K562 (cell line): ENCODE data around the gene CLEC4F. TPM values are rescaled to one million over a fixed set of nuclear protein-coding genes. Genes with fewer than 3 reads are reported as not detected.

ENCODE experiments used
- ATAC-seq: fragments of 200-7000 bp; cut with Tn5 transposase; 3 replicates; pipeline ENCODE4 v1.9.1; 2020; ENCODE audit warnings: moderate library complexity
- BruUV-seq: library from RNA; stranded (reverse); fragments of 400-500 nt; replicated peaks from 2 replicates; lab custom pipeline; 2021; lab: Mats Ljungman, UMichigan
- CTCF ChIA-PET: fragments of 300-600 bp; formaldehyde crosslinking; extraction: SDS; loops from one replicate; lab custom pipeline; 2021; ENCODE audit warnings: low intra/inter-chr PET ratio; lab: Yijun Ruan, JAX
- POLR2A ChIA-PET: fragments of 300-600, 350-650 bp; sonication (Branson Sonifier 250); formaldehyde crosslinking; extraction: SDS; loops from one replicate; lab custom pipeline; 2021; ENCODE audit warnings: antibody characterized with exemption, inconsistent platforms; lab: Yijun Ruan, JAX
- DNase-seq, 4 experiments: peaks; one replicate each; pipeline versions ENCODE4 v3.0.0 to v3.0.0-alpha.2; 2011 to 2018; ENCODE audit warnings: low spot score in 3 of 4, mixed read lengths in 3 of 4; ENCODE audit errors: extremely low read depth in 1 of 4
- FAIRE-seq: peaks from 2 replicates; lab custom pipeline; 2011; peaks lifted over from hg19 to GRCh38; lab: Jason Lieb, UNC
- H2AFZ ChIP-seq: 2 replicates; pipeline ENCODE4 v1.6.0; 2011; ENCODE audit warnings: low read depth, low read length, control low read depth, inconsistent platforms
- H3K27ac ChIP-seq: fragments of 200-600 bp; 3 replicates; pipeline ENCODE4 v1.8.0; 2011; ENCODE audit warnings: low read depth, mild to moderate bottlenecking, control low read depth, inconsistent platforms, low read length, moderate library complexity, mixed read lengths; ENCODE audit errors: extremely low read depth
- H3K27me3 ChIP-seq, 2 experiments: fragments of 300-600 bp in 1 of 2; 2 replicates in 1 of 2; 3 replicates in 1 of 2; pipeline versions ENCODE4 v1.6.0 to v1.8.0; 2011; ENCODE audit warnings: inconsistent platforms in 2 of 2, low read length in 2 of 2, mild to moderate bottlenecking in 1 of 2, mixed read lengths in 1 of 2, moderate library complexity in 1 of 2; ENCODE audit not compliant: control insufficient read depth in 2 of 2, insufficient read depth in 2 of 2
- H3K36me3 ChIP-seq: fragments of 300-600 bp; 3 replicates; pipeline ENCODE4 v1.8.0; 2011; ENCODE audit warnings: mild to moderate bottlenecking, low read length, inconsistent platforms; ENCODE audit not compliant: control insufficient read depth, insufficient read depth
- H3K4me1 ChIP-seq, 2 experiments: fragments of 200-600 bp in 1 of 2; replicated peaks in 1 of 2; 2 replicates in 1 of 2; 3 replicates in 1 of 2; pipeline versions ENCODE4 v1.5.1 to v1.8.0; 2011; ENCODE audit warnings: inconsistent platforms in 2 of 2, low read length in 2 of 2, mild to moderate bottlenecking in 1 of 2, mixed read lengths in 1 of 2, moderate library complexity in 1 of 2; ENCODE audit not compliant: control insufficient read depth in 2 of 2, insufficient read depth in 2 of 2
- H3K4me2 ChIP-seq: 2 replicates; pipeline ENCODE4 v1.6.1; 2011; ENCODE audit warnings: low read length, control low read depth, inconsistent platforms, mixed read lengths; ENCODE audit not compliant: insufficient read depth
- H3K4me3 ChIP-seq: fragments of 200-600 bp; sonication (generic), shearing (Covaris generic); 2 replicates; pipeline ENCODE4 v1.5.1; 2016; ENCODE audit warnings: control low read depth, inconsistent platforms
- H3K79me2 ChIP-seq: fragments of 200-600 bp; 3 replicates; pipeline ENCODE4 v1.8.0; 2011; ENCODE audit warnings: low read length, inconsistent platforms; ENCODE audit not compliant: control insufficient read depth, insufficient read depth
- H3K9ac ChIP-seq, 2 experiments: 2 replicates each; pipeline versions ENCODE4 v1.6.0 to v1.6.1; 2011; ENCODE audit warnings: low read depth in 2 of 2, low read length in 2 of 2, control low read depth in 1 of 2, inconsistent platforms in 1 of 2, mild to moderate bottlenecking in 1 of 2, mixed read lengths in 1 of 2; ENCODE audit not compliant: insufficient read depth in 1 of 2
- H3K9me1 ChIP-seq: one replicate; pipeline ENCODE4 v1.6.0; 2011; ENCODE audit warnings: inconsistent platforms, mild to moderate bottlenecking, low read length, moderate library complexity; ENCODE audit not compliant: control insufficient read depth, insufficient read depth
- H3K9me3 ChIP-seq: replicated peaks from 2 replicates; pipeline ENCODE4 v1.5.1; 2011; ENCODE audit warnings: low read depth, low read length, inconsistent platforms; ENCODE audit not compliant: control insufficient read depth, insufficient read depth
- H4K20me1 ChIP-seq: replicated peaks from 2 replicates; pipeline ENCODE4 v1.6.1; 2011; ENCODE audit warnings: low read length, inconsistent platforms, mixed read lengths; ENCODE audit not compliant: control insufficient read depth, insufficient read depth
- ARID1B ChIP-seq: fragments of 450-650 bp; IDR thresholded peaks from 2 replicates; pipeline ENCODE4 v1.6.1; 2016; ENCODE audit warnings: antibody characterized with exemption, mild to moderate bottlenecking, inconsistent platforms
- BRD4 ChIP-seq: fragments of 200-600 bp; sonication (generic); IDR thresholded peaks from 2 replicates; pipeline ENCODE4 v1.6.1; 2017; ENCODE audit warnings: inconsistent platforms
- CBFA2T2 ChIP-seq: fragments of 450-650 bp; conservative IDR thresholded peaks from 2 replicates; pipeline ENCODE4 v1.6.1; 2017; ENCODE audit warnings: mild to moderate bottlenecking
- CBFA2T3 ChIP-seq: fragments of 450-650 bp; IDR thresholded peaks from 2 replicates; pipeline ENCODE4 v1.6.1; 2017
- FOSL1 ChIP-seq: fragments of 200-800 bp; sonication (Bioruptor generic); conservative IDR thresholded peaks from 2 replicates; pipeline ENCODE4 v1.6.1; 2016; ENCODE audit warnings: missing genetic modification characterization, missing compliant biosample characterization
- HDAC1 ChIP-seq, 2 experiments: fragments of 450-650 bp; IDR thresholded peaks; 2 replicates each; pipeline ENCODE4 v1.6.1; 2016 to 2017; ENCODE audit warnings: inconsistent platforms in 1 of 2, mild to moderate bottlenecking in 1 of 2, moderate library complexity in 1 of 2
- JUND ChIP-seq, 2 experiments: IDR thresholded peaks; 2 replicates in 1 of 2; 3 replicates in 1 of 2; pipeline ENCODE4 v1.6.1; 2011; ENCODE audit warnings: borderline replicate concordance in 2 of 2, low read depth in 2 of 2, low read length in 2 of 2, improper control_type of control experiment in 1 of 2, missing biosample characterization in 1 of 2, missing genetic modification characterization in 1 of 2, missing genetic modification reagents in 1 of 2
- NCOR1 ChIP-seq: fragments of 450-650 bp; IDR thresholded peaks from 2 replicates; pipeline ENCODE4 v1.6.1; 2016; ENCODE audit warnings: mild to moderate bottlenecking, moderate library complexity
- PHB2 ChIP-seq: fragments of 450-650 bp; IDR thresholded peaks from 2 replicates; pipeline ENCODE4 v1.6.1; 2017; ENCODE audit warnings: low read depth
- SMARCC2 ChIP-seq: fragments of 450-650 bp; IDR thresholded peaks from 2 replicates; pipeline ENCODE4 v1.6.1; 2017; ENCODE audit warnings: antibody characterized with exemption, moderate library complexity, mild to moderate bottlenecking, low read depth
- TAL1 ChIP-seq: fragments of 450-650 bp; IDR thresholded peaks from 2 replicates; pipeline ENCODE4 v1.6.1; 2016; ENCODE audit warnings: mild to moderate bottlenecking
- TCF3 ChIP-seq: sonication (generic); formaldehyde crosslinking; IDR thresholded peaks from 2 replicates; pipeline ENCODE4 v1.4.0; 2020; ENCODE audit warnings: mild to moderate bottlenecking, missing genetic modification reagents
- ZNF174 ChIP-seq: fragments of 250-450 bp; sonication (Bioruptor Pico); IDR thresholded peaks from 2 replicates; pipeline ENCODE4 v1.4.0; 2020; ENCODE audit warnings: mild to moderate bottlenecking
- WGBS: fragments of 100-300 bp; shearing (Covaris generic); methylation state at CpG from one replicate; pipeline ENCODE4 v1.1.6; 2016; ENCODE audit warnings: low coverage, mixed read lengths; ENCODE audit not compliant: insufficient coverage; ENCODE audit errors: missing lambda C conversion rate; 5-methylcytosine and 5-hydroxymethylcytosine counted together
- in situ Hi-C: fragments of 300-500 bp; cut with MboI; formaldehyde crosslinking; loops from 4 replicates; pipeline ENCODE4 v1.15.0; 2018; ENCODE audit warnings: inconsistent platforms, mixed read lengths
- intact Hi-C: fragments of 100-400 bp; cut with micrococcal nuclease; formaldehyde crosslinking; loops from 2 replicates; pipeline ENCODE4 v1.14.2; 2022
- polyA plus RNA-seq, 8 experiments: library from polyadenylated mRNA; depleted of rRNA in 4 of 8; stranded (reverse) in 5 of 8; unstranded in 3 of 8; fragments of >200 nt; fragmentation: Nextera tagmentation in 2 of 8; fragmentation: Illumina TruSeq in 1 of 8; extraction: Ambion mirVana in 2 of 8; extraction: Trizol in 1 of 8; gene quantifications; 2 replicates each; pipeline versions ENCODE4 v1.2.1 to v1.2.3, GENCODE V29; 2011 to 2014; ENCODE audit warnings: inconsistent platforms in 1 of 8, missing spikeins in 1 of 8
- total RNA-seq, 7 experiments: library from RNA; depleted of rRNA in 6 of 7; stranded (reverse); fragments of >200 nt in 6 of 7; fragmentation: Illumina TruSeq in 2 of 7; extraction: Trizol in 2 of 7; gene quantifications; 2 replicates each; pipeline versions ENCODE4 v1.2.1 to v1.2.3, GENCODE V29; 2011 to 2021; ENCODE audit warnings: low replicate concordance in 1 of 7
- TF ChIP-seq, protein P1 (sequence below): fragments of 450-650 bp; conservative IDR thresholded peaks from 2 replicates; pipeline ENCODE4 v1.6.1; 2016; ENCODE audit warnings: missing genetic modification characterization, low read depth, mild to moderate bottlenecking, missing compliant biosample characterization, moderate library complexity
- TF ChIP-seq, protein P2 (sequence below): sonication (generic); formaldehyde crosslinking; IDR thresholded peaks from 2 replicates; pipeline ENCODE4 v1.8.0; 2022; ENCODE audit warnings: missing genetic modification reagents, mild to moderate bottlenecking, borderline replicate concordance
- TF ChIP-seq, protein P3 (sequence below): sonication (generic); formaldehyde crosslinking; IDR thresholded peaks from 2 replicates; pipeline ENCODE4 v1.8.0; 2023; ENCODE audit warnings: mild to moderate bottlenecking, missing genetic modification reagents

The CLEC4F gene
- total and polyA plus RNA-seq, 9 of the 15 experiments (the other 6 are each of a cell fraction or from before 2014, with no cell fraction given) = not detected

DNA sequence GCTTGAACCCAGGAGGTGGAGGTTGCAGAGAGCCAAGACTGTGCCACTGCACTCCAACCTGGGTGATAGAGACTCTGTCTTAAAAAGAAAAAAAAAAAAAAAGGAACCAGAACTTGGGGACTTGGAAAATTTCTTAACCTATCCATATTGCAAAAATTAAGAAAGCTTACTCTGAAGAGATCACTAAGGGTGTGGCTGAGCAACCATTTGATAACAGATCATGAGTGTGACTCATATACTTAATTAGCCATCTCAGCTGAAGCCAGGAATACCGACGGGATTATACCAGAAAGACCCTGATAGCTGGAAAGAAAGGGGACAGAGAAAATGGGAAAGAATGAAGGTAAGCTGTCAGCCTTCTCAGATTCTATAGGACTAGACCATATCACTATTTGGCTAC, 45.3 kb downstream of the CLEC4F start (continued):
- TF ChIP-seq, protein P1, sequence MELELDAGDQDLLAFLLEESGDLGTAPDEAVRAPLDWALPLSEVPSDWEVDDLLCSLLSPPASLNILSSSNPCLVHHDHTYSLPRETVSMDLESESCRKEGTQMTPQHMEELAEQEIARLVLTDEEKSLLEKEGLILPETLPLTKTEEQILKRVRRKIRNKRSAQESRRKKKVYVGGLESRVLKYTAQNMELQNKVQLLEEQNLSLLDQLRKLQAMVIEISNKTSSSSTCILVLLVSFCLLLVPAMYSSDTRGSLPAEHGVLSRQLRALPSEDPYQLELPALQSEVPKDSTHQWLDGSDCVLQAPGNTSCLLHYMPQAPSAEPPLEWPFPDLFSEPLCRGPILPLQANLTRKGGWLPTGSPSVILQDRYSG (tag) = no peak
- TF ChIP-seq, protein P2, sequence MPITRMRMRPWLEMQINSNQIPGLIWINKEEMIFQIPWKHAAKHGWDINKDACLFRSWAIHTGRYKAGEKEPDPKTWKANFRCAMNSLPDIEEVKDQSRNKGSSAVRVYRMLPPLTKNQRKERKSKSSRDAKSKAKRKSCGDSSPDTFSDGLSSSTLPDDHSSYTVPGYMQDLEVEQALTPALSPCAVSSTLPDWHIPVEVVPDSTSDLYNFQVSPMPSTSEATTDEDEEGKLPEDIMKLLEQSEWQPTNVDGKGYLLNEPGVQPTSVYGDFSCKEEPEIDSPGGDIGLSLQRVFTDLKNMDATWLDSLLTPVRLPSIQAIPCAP = no peak
- TF ChIP-seq FOSL1 (tag) (peak; percentile 64), SMARCC2 (no peak), JUND (IDR thresholded peaks at IDR 0.05; ENCODE audit: borderline replicate concordance, low read depth, low read length) (peak; percentile 56), JUND (tag; IDR thresholded peaks at IDR 0.05; ENCODE audit: borderline replicate concordance, low read depth, low read length) (peak; percentile 61; the same call in 1 of the 3 replicates), PHB2 (no peak)

DNA sequence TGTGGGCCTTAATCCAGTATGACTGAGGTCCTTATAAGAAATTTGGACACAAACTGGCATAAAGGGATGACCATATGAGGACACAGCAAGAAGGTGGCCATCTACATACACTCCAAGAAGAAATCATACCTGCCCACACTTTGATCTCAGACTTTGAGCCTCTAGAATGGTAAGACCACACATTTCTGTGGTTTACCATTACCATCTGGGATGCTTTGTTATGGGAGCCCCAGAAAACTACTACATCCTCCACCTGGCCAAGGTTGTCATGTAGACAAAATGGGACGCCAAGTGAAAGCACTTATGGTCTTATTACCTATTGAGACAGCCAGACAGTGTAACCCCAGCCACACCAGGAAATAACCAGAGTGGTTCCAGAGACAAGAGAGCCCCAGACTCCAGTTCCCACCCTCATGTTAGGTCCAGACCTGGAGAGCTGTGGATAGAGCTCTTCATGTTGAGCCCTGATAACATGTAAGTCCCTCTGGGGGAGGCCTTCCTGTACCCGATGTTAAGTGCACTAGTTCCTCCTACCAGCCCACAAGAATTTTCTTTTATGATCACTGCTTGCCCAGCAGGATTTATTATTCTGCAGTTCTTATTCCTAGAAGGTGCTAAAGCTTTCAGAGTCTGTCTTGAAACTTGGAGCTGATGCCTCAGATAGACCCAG, 47.8 kb downstream of the CLEC4F start:
- WGBS = 11% methylated on average over 2 of the region's 2 CpGs
- peak; percentile 72 for TF ChIP-seq CBFA2T3
- TF ChIP-seq ARID1B = peak; percentile 47; the same call in 1 of the 2 replicates
- TF ChIP-seq TAL1 = peak; percentile 22; the same call in 1 of the 2 replicates
- TF ChIP-seq ZNF174 (CRISPR knock-in tag) = no peak
- peak; percentile 63 for TF ChIP-seq TCF3
- peak; percentile 43; the same call in 1 of the 2 replicates for TF ChIP-seq CBFA2T2
- 0 out of 4 replicates have a peak, but pooled peaks of 1 of the 2 experiments have one; percentile 21 for TF ChIP-seq HDAC1 (IDR thresholded peaks at IDR 0.05)
- TF ChIP-seq, protein P3, sequence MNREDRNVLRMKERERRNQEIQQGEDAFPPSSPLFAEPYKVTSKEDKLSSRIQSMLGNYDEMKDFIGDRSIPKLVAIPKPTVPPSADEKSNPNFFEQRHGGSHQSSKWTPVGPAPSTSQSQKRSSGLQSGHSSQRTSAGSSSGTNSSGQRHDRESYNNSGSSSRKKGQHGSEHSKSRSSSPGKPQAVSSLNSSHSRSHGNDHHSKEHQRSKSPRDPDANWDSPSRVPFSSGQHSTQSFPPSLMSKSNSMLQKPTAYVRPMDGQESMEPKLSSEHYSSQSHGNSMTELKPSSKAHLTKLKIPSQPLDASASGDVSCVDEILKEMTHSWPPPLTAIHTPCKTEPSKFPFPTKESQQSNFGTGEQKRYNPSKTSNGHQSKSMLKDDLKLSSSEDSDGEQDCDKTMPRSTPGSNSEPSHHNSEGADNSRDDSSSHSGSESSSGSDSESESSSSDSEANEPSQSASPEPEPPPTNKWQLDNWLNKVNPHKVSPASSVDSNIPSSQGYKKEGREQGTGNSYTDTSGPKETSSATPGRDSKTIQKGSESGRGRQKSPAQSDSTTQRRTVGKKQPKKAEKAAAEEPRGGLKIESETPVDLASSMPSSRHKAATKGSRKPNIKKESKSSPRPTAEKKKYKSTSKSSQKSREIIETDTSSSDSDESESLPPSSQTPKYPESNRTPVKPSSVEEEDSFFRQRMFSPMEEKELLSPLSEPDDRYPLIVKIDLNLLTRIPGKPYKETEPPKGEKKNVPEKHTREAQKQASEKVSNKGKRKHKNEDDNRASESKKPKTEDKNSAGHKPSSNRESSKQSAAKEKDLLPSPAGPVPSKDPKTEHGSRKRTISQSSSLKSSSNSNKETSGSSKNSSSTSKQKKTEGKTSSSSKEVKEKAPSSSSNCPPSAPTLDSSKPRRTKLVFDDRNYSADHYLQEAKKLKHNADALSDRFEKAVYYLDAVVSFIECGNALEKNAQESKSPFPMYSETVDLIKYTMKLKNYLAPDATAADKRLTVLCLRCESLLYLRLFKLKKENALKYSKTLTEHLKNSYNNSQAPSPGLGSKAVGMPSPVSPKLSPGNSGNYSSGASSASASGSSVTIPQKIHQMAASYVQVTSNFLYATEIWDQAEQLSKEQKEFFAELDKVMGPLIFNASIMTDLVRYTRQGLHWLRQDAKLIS (CRISPR knock-in tag) = no peak
- TF ChIP-seq NCOR1 = 0 out of 2 replicates have a peak, but pooled peaks have one; percentile 36
- no peak for TF ChIP-seq BRD4

More for the DNA sequence above, 47.8 kb downstream of the CLEC4F start:
- no peak overlapping the region for H3K4me2 ChIP-seq
- ChIA-PET POLR2A (interaction anchor here (0.5 kb wide), 1 partner anchor 742 kb away, joined by 3 read pairs; no protein-coding TSS in a partner anchor), CTCF (no interaction called here)
- no peak for FAIRE-seq
- H3K4me3 ChIP-seq = no peak overlapping the region
- H3K79me2 ChIP-seq = no peaks in the 10 kb centered on the region
- no peak overlapping the region for H3K9ac ChIP-seq
- no peak overlapping the region for H3K27ac ChIP-seq
- in situ Hi-C loops (no loop called here), intact Hi-C loops (no loop called here)
- H3K36me3 ChIP-seq = no peaks in the 10 kb centered on the region
- H3K4me1 ChIP-seq = peaks cover 5 to 9% of the 10 kb centered on the region in 2 experiments; a peak in 4 of 5 replicates
- peak in 3 of 4 experiments; percentile 26 to 58 (median 56) for DNase-seq
- no peaks in the 10 kb centered on the region for H3K9me1 ChIP-seq
- no TSS peak for BruUV-seq
- no peaks in the 10 kb centered on the region for H3K9me3 ChIP-seq
- no peak; the same call in 2 of the 3 replicates for ATAC-seq
- no peak overlapping the region for H2AFZ ChIP-seq
- H4K20me1 ChIP-seq = no peaks in the 10 kb centered on the region
- no peaks in the 10 kb centered on the region for H3K27me3 ChIP-seq
